GM21723 (cell line): ENCODE results near the gene MOSMO.

ENCODE experiments used
- ATAC-seq: cut with Tn5 transposase; IDR thresholded peaks from one replicate; pipeline ENCODE4 v1.9.1; 2021; ENCODE audit warnings: mild to moderate bottlenecking, moderate library complexity; ENCODE audit not compliant: unreplicated experiment

The MOSMO gene

GRCh38 chr16:22007509-22008214 lies at the start of gene MOSMO:
Gene MOSMO (plus strand): TSS chr16:22008111. CDS start chr16:22008302, 191 bp downstream.
- peak; percentile 48 for ATAC-seq

- no peak for ATAC-seq
Observed at GRCh38 chr16:21959050-21959449, 48.9 kb upstream of the MOSMO start.

- ATAC-seq: no peak
Observed at GRCh38 chr16:21962475-21962874, 45.4 kb upstream of the MOSMO start.

- no peak for ATAC-seq
Observed at GRCh38 chr16:21963887-21964286, 44.0 kb upstream of the MOSMO start.

GRCh38 chr16:21964353-21964752 lies 43.6 kb upstream of the MOSMO start:
- no peak for ATAC-seq

- ATAC-seq: no peak
Observed at GRCh38 chr16:21971856-21972255, 36.1 kb upstream of the MOSMO start.

GRCh38 chr16:21973945-21974344 lies 34.0 kb upstream of the MOSMO start:
- no peak for ATAC-seq

- no peak for ATAC-seq
Observed at GRCh38 chr16:21980032-21980431, 27.9 kb upstream of the MOSMO start.

GRCh38 chr16:21982108-21982507 lies 25.8 kb upstream of the MOSMO start:
- no peak for ATAC-seq

- no peak for ATAC-seq
Observed at GRCh38 chr16:21984062-21984461, 23.8 kb upstream of the MOSMO start.

- ATAC-seq: no peak
Observed at GRCh38 chr16:21985524-21985923, 22.4 kb upstream of the MOSMO start.

- no peak for ATAC-seq
Observed at GRCh38 chr16:21986692-21987246, 21.1 kb upstream of the MOSMO start.

- no peak for ATAC-seq
Observed at GRCh38 chr16:21987498-21987897, 20.4 kb upstream of the MOSMO start.

- ATAC-seq: no peak
Observed at GRCh38 chr16:21989133-21989532, 18.8 kb upstream of the MOSMO start.

GRCh38 chr16:21989751-21990150 lies 18.2 kb upstream of the MOSMO start:
- no peak for ATAC-seq

GRCh38 chr16:21990381-21990944 lies 17.4 kb upstream of the MOSMO start:
- ATAC-seq: no peak

- ATAC-seq: no peak
Observed at GRCh38 chr16:21991621-21992020, 16.3 kb upstream of the MOSMO start.

- ATAC-seq: no peak
Observed at GRCh38 chr16:21994856-21995465, 12.9 kb upstream of the MOSMO start.

GRCh38 chr16:21996923-21997696 lies 10.8 kb upstream of the MOSMO start:
- no peak for ATAC-seq

- no peak for ATAC-seq
Observed at GRCh38 chr16:21997697-21998480, 10.0 kb upstream of the MOSMO start.
